Neural crest cell (in vitro differentiated cells): Measurements from ENCODE around the gene MCRIP2. TPM values are rescaled to one million over a fixed set of nuclear protein-coding genes. Genes with fewer than 3 reads are reported as not detected.

Experiments
- DNase-seq: peaks from one replicate; pipeline ENCODE4 v3.0.0; 2021; ENCODE audit warnings: low read depth, mixed read lengths, low spot score
- H3K27ac Mint-ChIP-seq: one replicate; pipeline ENCODE4 v1.8.0; 2021; ENCODE audit warnings: mild to moderate bottlenecking, mixed read lengths; ENCODE audit not compliant: unreplicated experiment
- H3K27me3 Mint-ChIP-seq: 2 replicates; pipeline ENCODE4 v1.8.0; 2021; ENCODE audit warnings: low read depth, mild to moderate bottlenecking, mixed read lengths
- H3K36me3 Mint-ChIP-seq: 2 replicates; pipeline ENCODE4 v1.8.0; 2021; ENCODE audit warnings: low read depth, mild to moderate bottlenecking, mixed read lengths
- H3K4me1 Mint-ChIP-seq: 2 replicates; pipeline ENCODE4 v1.8.0; 2021; ENCODE audit warnings: mixed read lengths
- H3K4me3 Mint-ChIP-seq: one replicate; pipeline ENCODE4 v1.8.0; 2021; ENCODE audit warnings: mild to moderate bottlenecking, mixed read lengths
- H3K9me3 Mint-ChIP-seq: 2 replicates; pipeline ENCODE4 v1.8.0; 2021; ENCODE audit warnings: mixed read lengths
- total RNA-seq: library from RNA; stranded (reverse); gene quantifications from 2 replicates; pipeline ENCODE4 v1.2.1, GENCODE V29; 2021
- TF ChIP-seq, protein P1 (sequence below): fragments of 200-600 bp; sonication (generic); conservative IDR thresholded peaks from 2 replicates; pipeline ENCODE4 v1.5.0; 2021; ENCODE audit warnings: antibody characterized with exemption, mild to moderate bottlenecking

MCRIP2 gene
- total RNA-seq, 1 donor from 2014 or later, result 17.6 TPM

DNA sequence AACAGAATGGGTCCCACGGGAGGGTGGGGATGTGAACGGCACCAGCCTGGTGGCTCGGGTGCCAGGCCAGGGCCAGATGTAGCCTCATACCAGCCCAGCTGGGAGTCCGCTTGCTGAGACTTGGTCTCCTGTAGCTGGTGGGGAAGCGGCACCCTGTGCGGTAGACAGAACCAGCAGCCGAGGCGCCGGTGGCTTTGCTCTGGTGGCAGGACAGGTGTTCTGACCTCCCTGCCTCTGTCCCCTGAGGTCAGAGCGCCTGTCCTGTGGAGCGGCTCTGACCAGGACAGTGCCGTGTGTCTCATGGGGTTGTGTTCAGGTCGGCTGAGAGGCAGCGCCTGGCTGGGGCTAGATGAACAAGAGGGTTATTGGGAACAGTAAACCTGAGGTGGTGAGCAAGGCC is 31.6 kb upstream of the MCRIP2 start:
- peaks cover 8% of the 10 kb centered on the region for H3K4me1 Mint-ChIP-seq
- peaks cover 2% of the 10 kb centered on the region for H3K9me3 Mint-ChIP-seq
- H3K4me3 Mint-ChIP-seq, result no peak overlapping the region
- no peak for DNase-seq
- no peak overlapping the region for H3K27ac Mint-ChIP-seq
- no peaks in the 10 kb centered on the region for H3K27me3 Mint-ChIP-seq
- TF ChIP-seq, protein P1, sequence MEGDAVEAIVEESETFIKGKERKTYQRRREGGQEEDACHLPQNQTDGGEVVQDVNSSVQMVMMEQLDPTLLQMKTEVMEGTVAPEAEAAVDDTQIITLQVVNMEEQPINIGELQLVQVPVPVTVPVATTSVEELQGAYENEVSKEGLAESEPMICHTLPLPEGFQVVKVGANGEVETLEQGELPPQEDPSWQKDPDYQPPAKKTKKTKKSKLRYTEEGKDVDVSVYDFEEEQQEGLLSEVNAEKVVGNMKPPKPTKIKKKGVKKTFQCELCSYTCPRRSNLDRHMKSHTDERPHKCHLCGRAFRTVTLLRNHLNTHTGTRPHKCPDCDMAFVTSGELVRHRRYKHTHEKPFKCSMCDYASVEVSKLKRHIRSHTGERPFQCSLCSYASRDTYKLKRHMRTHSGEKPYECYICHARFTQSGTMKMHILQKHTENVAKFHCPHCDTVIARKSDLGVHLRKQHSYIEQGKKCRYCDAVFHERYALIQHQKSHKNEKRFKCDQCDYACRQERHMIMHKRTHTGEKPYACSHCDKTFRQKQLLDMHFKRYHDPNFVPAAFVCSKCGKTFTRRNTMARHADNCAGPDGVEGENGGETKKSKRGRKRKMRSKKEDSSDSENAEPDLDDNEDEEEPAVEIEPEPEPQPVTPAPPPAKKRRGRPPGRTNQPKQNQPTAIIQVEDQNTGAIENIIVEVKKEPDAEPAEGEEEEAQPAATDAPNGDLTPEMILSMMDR, result no peak
- peaks cover 27% of the 10 kb centered on the region for H3K36me3 Mint-ChIP-seq

DNA sequence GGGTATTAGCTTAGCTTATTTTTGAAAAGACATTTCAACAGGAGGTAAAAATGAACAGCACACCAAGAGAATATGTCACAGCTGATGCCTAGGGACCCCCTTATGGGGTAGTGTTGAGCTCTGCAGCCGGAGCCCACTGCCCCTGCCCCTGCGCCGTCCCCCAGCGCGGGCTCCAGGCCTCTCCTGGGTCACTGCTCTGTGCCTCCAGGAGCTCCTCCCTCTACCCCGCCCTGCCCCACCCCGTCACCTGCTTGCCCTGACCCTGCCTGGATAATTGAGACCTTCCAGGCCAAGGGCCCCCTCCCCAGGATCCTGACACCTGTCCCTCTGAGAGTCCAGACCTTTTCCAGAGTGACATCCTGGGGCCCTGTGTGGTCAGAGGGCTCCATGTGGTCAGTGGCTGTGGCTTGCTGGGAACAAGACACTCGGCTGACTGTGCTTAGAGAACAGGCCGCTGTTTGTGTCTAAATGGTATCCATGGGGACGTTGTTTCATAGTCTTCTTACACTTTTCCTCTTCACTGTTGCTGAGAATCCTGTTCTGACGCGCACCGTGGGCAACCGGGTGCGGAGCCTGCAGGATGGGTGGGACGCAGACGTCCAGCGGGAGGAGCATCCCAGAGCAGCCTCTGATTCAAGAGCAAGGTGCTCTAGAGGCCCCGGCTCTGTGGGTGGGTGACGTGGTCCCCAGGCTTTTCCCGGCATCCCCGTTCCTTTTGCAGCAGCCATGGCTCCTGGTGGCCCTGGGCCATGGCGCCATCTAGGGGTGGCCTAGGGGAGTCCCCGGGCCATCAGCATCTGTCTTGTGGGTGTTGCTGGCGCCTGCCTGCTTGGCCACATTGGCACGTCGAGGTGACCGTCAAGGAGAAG is 30.9 kb upstream of the MCRIP2 start:
- peak overlapping the region; percentile 88 for H3K27ac Mint-ChIP-seq
- no peak for DNase-seq
- H3K27me3 Mint-ChIP-seq, result no peaks in the 10 kb centered on the region
- peaks cover 2% of the 10 kb centered on the region for H3K9me3 Mint-ChIP-seq
- no peak overlapping the region for H3K4me3 Mint-ChIP-seq
- H3K4me1 Mint-ChIP-seq, result peaks cover 8% of the 10 kb centered on the region
- peaks cover 21% of the 10 kb centered on the region for H3K36me3 Mint-ChIP-seq
- TF ChIP-seq, protein P1, result peak; percentile 64

GRCh38 chr16:615122-615521 is 26.5 kb upstream of the MCRIP2 start:
- Mint-ChIP-seq H3K27ac (peak overlapping the region; percentile 27), H3K4me1 (peaks cover 4% of the 10 kb centered on the region), H3K36me3 (peaks cover 18% of the 10 kb centered on the region), H3K27me3 (no peaks in the 10 kb centered on the region), H3K4me3 (no peak overlapping the region), H3K9me3 (peaks cover 2% of the 10 kb centered on the region)
- TF ChIP-seq, protein P1, result no peak
- DNase-seq, result no peak

DNA sequence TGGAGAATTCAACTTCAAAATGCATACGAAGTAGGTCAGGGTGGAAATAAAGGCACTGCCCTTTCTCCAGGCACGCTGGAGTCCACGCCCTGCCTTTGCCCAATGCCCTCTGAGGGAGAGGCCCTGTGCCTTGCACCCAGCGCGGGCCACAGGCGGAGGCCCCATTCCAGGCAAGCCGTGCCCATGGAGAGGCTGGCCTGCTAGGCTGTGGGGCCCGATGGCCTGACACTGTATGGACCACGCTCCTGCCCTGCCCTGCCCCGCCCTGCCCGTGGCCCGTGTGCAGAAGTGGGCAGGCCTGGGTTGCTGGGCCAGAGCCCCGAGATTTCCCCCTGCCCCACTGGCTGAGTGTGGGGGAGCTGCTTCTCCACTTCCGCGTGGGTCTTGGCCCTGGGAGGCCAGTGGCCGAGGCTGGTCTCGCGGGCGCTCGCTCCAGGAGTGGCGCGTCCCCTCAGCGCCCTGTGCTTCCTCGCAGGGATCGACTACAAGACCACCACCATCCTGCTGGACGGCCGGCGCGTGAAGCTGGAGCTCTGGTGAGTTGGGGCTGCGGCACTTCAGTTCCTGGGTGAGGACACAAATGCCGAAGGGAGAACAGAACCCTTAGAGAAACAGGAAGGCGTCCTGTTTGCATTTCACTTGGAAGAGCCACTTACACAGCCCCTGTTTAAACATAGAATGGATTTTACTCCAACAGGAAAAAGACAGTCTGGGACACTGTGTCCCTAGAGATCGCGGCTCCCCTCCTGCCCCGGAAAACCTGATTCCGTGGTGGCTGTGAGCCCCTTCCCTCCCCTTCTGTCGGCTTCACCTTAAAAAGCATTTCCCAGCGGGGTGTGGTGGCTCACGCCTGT is 24.7 kb upstream of the MCRIP2 start:
- Mint-ChIP-seq H3K27ac (no peak overlapping the region), H3K27me3 (no peaks in the 10 kb centered on the region), H3K9me3 (peaks cover 2% of the 10 kb centered on the region), H3K4me1 (peaks cover 6% of the 10 kb centered on the region), H3K4me3 (no peak overlapping the region), H3K36me3 (peaks cover 13% of the 10 kb centered on the region)
- TF ChIP-seq, protein P1, result no peak
- no peak for DNase-seq

- H3K27ac Mint-ChIP-seq, result no peak overlapping the region
- H3K36me3 Mint-ChIP-seq, result peaks cover 13% of the 10 kb centered on the region
- no peak overlapping the region for H3K4me3 Mint-ChIP-seq
- TF ChIP-seq, protein P1, result no peak
- peaks cover 2% of the 10 kb centered on the region for H3K9me3 Mint-ChIP-seq
- DNase-seq, result no peak
- H3K27me3 Mint-ChIP-seq, result no peaks in the 10 kb centered on the region
- H3K4me1 Mint-ChIP-seq, result peaks cover 8% of the 10 kb centered on the region
These were observed 23.8 kb upstream of the MCRIP2 start for GRCh38 chr16:617855-618254.
